ENCODE results near the gene MACROD2.

MACROD2 gene

DNA sequence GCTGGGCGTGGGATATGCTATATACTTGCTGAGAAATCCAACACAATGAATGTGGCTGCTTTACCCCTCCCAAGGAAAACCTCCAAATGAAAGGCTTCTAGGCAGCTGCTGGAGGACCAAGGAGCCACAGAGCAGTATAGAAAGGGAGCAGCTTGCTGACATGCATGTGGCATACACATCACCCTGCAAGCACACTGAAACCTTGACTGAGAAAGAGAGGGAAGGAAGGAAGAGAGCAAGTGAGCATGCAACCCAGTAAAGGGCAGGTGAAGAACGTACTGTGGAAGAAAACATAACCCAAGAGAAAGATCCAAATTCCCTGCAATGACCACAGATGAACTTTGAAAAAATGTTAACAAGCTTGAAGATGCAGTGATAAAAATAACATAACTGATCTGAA is 2034.9 kb downstream of the MACROD2 start:
- Histone ChIP-seq H3K4me1 (ENCODE audit: control insufficient read depth in 1 of 2, insufficient read depth in 2 of 2, low read length in 2 of 2) (no peaks in the 10 kb centered on the region), H3K36me3 (ENCODE audit: control insufficient read depth in 1 of 2, insufficient read depth in 2 of 2, low read length in 2 of 2) (no peaks in the 10 kb centered on the region), H3K9me3 (ENCODE audit: control insufficient read depth in 1 of 2, low read length in 2 of 2) (no peaks in the 10 kb centered on the region), H3K27me3 (ENCODE audit: low read depth, low read length) (no peaks in the 10 kb centered on the region), H3K4me3 (ENCODE audit: low read depth in 1 of 2, low read length in 2 of 2) (no peak overlapping the region), H3K27ac (ENCODE audit: low read length) (no peak overlapping the region)

- Histone ChIP-seq H3K4me1 (ENCODE audit: control insufficient read depth in 1 of 2, insufficient read depth in 2 of 2, low read length in 2 of 2) (no peaks in the 10 kb centered on the region), H3K4me3 (ENCODE audit: low read depth in 1 of 2, low read length in 2 of 2) (no peak overlapping the region), H3K27me3 (ENCODE audit: low read depth, low read length) (no peaks in the 10 kb centered on the region), H3K9me3 (ENCODE audit: control insufficient read depth in 1 of 2, low read length in 2 of 2) (no peaks in the 10 kb centered on the region), H3K36me3 (ENCODE audit: control insufficient read depth in 1 of 2, insufficient read depth in 2 of 2, low read length in 2 of 2) (no peaks in the 10 kb centered on the region), H3K27ac (ENCODE audit: low read length) (no peak overlapping the region)
These were observed 2040.3 kb downstream of the MACROD2 start for GRCh38 chr20:16035576-16035975.

- Histone ChIP-seq H3K4me1 (ENCODE audit: control insufficient read depth in 1 of 2, insufficient read depth in 2 of 2, low read length in 2 of 2) (no peaks in the 10 kb centered on the region), H3K36me3 (ENCODE audit: control insufficient read depth in 1 of 2, insufficient read depth in 2 of 2, low read length in 2 of 2) (no peaks in the 10 kb centered on the region), H3K27me3 (ENCODE audit: low read depth, low read length) (no peaks in the 10 kb centered on the region), H3K9me3 (ENCODE audit: control insufficient read depth in 1 of 2, low read length in 2 of 2) (no peaks in the 10 kb centered on the region), H3K4me3 (ENCODE audit: low read depth in 1 of 2, low read length in 2 of 2) (no peak overlapping the region), H3K27ac (ENCODE audit: low read length) (no peak overlapping the region)
These were observed 2041.0 kb downstream of the MACROD2 start for GRCh38 chr20:16036331-16036730.

- H3K27ac ChIP-seq (ENCODE audit: low read length) = no peak overlapping the region
- no peaks in the 10 kb centered on the region for H3K27me3 ChIP-seq (ENCODE audit: low read depth, low read length)
- no peak overlapping the region for H3K4me3 ChIP-seq (ENCODE audit: low read depth in 1 of 2, low read length in 2 of 2)
- no peaks in the 10 kb centered on the region for H3K36me3 ChIP-seq (ENCODE audit: control insufficient read depth in 1 of 2, insufficient read depth in 2 of 2, low read length in 2 of 2)
- H3K9me3 ChIP-seq (ENCODE audit: control insufficient read depth in 1 of 2, low read length in 2 of 2) = no peaks in the 10 kb centered on the region
- no peaks in the 10 kb centered on the region for H3K4me1 ChIP-seq (ENCODE audit: control insufficient read depth in 1 of 2, insufficient read depth in 2 of 2, low read length in 2 of 2)
These were observed 2045.4 kb downstream of the MACROD2 start for GRCh38 chr20:16040742-16041141.

GRCh38 chr20:16042731-16043130 is 2047.4 kb downstream of the MACROD2 start:
- H3K4me1 ChIP-seq (ENCODE audit: control insufficient read depth in 1 of 2, insufficient read depth in 2 of 2, low read length in 2 of 2) = no peaks in the 10 kb centered on the region
- no peak overlapping the region for H3K4me3 ChIP-seq (ENCODE audit: low read depth in 1 of 2, low read length in 2 of 2)
- no peaks in the 10 kb centered on the region for H3K9me3 ChIP-seq (ENCODE audit: control insufficient read depth in 1 of 2, low read length in 2 of 2)
- no peak overlapping the region for H3K27ac ChIP-seq (ENCODE audit: low read length)
- no peaks in the 10 kb centered on the region for H3K27me3 ChIP-seq (ENCODE audit: low read depth, low read length)
- no peaks in the 10 kb centered on the region for H3K36me3 ChIP-seq (ENCODE audit: control insufficient read depth in 1 of 2, insufficient read depth in 2 of 2, low read length in 2 of 2)

- Histone ChIP-seq H3K27me3 (ENCODE audit: low read depth, low read length) (no peaks in the 10 kb centered on the region), H3K4me3 (ENCODE audit: low read depth in 1 of 2, low read length in 2 of 2) (no peak overlapping the region), H3K9me3 (ENCODE audit: control insufficient read depth in 1 of 2, low read length in 2 of 2) (no peaks in the 10 kb centered on the region), H3K4me1 (ENCODE audit: control insufficient read depth in 1 of 2, insufficient read depth in 2 of 2, low read length in 2 of 2) (no peaks in the 10 kb centered on the region), H3K36me3 (ENCODE audit: control insufficient read depth in 1 of 2, insufficient read depth in 2 of 2, low read length in 2 of 2) (no peaks in the 10 kb centered on the region), H3K27ac (ENCODE audit: low read length) (no peak overlapping the region)
These were observed 2048.6 kb downstream of the MACROD2 start for GRCh38 chr20:16043931-16044330.

GRCh38 chr20:16048876-16049275 is 2053.6 kb downstream of the MACROD2 start:
- no peaks in the 10 kb centered on the region for H3K27me3 ChIP-seq (ENCODE audit: low read depth, low read length)
- no peaks in the 10 kb centered on the region for H3K9me3 ChIP-seq (ENCODE audit: control insufficient read depth in 1 of 2, low read length in 2 of 2)

GRCh38 chr20:16049529-16050093 is 2054.3 kb downstream of the MACROD2 start:
- Histone ChIP-seq H3K4me1 (ENCODE audit: control insufficient read depth in 1 of 2, insufficient read depth in 2 of 2, low read length in 2 of 2) (peaks cover 0 to 5% of the 10 kb centered on the region in 2 donors), H3K36me3 (ENCODE audit: control insufficient read depth in 1 of 2, insufficient read depth in 2 of 2, low read length in 2 of 2) (no peaks in the 10 kb centered on the region), H3K27me3 (ENCODE audit: low read depth, low read length) (no peaks in the 10 kb centered on the region), H3K27ac (ENCODE audit: low read length) (no peak overlapping the region), H3K9me3 (ENCODE audit: control insufficient read depth in 1 of 2, low read length in 2 of 2) (no peaks in the 10 kb centered on the region), H3K4me3 (ENCODE audit: low read depth in 1 of 2, low read length in 2 of 2) (no peak overlapping the region)

More at GRCh38 chr20:16048876-16049275, 2053.6 kb downstream of the MACROD2 start:
- no peaks in the 10 kb centered on the region for H3K36me3 ChIP-seq (ENCODE audit: control insufficient read depth in 1 of 2, insufficient read depth in 2 of 2, low read length in 2 of 2)
- peaks cover 0 to 5% of the 10 kb centered on the region in 2 donors for H3K4me1 ChIP-seq (ENCODE audit: control insufficient read depth in 1 of 2, insufficient read depth in 2 of 2, low read length in 2 of 2)
- H3K27ac ChIP-seq (ENCODE audit: low read length) = no peak overlapping the region
- no peak overlapping the region for H3K4me3 ChIP-seq (ENCODE audit: low read depth in 1 of 2, low read length in 2 of 2)

DNA sequence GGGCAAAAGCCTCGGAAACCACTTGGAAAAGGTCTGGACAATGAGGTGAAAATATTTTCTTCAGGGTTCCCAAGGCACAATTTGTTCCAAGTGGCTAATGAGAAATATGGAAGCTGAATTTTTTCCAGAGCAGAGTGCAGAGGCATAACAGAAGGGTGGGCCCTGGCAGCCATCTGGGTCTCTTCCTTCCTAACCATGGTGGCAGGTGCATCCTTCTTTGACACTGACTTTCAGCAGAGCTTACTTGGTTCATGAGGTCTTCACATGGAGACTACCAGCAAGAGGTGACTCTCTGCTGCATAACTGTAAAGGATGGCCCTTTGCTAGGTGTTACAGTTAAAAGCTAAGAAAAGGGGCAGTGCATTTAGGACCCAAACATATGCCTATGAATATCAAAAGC is 2055.1 kb downstream of the MACROD2 start:
- Histone ChIP-seq H3K4me1 (ENCODE audit: control insufficient read depth in 1 of 2, insufficient read depth in 2 of 2, low read length in 2 of 2) (peaks cover 0 to 5% of the 10 kb centered on the region in 2 donors), H3K4me3 (ENCODE audit: low read depth in 1 of 2, low read length in 2 of 2) (no peak overlapping the region), H3K27ac (ENCODE audit: low read length) (no peak overlapping the region), H3K9me3 (ENCODE audit: control insufficient read depth in 1 of 2, low read length in 2 of 2) (no peaks in the 10 kb centered on the region), H3K36me3 (ENCODE audit: control insufficient read depth in 1 of 2, insufficient read depth in 2 of 2, low read length in 2 of 2) (no peaks in the 10 kb centered on the region), H3K27me3 (ENCODE audit: low read depth, low read length) (no peaks in the 10 kb centered on the region)

DNA sequence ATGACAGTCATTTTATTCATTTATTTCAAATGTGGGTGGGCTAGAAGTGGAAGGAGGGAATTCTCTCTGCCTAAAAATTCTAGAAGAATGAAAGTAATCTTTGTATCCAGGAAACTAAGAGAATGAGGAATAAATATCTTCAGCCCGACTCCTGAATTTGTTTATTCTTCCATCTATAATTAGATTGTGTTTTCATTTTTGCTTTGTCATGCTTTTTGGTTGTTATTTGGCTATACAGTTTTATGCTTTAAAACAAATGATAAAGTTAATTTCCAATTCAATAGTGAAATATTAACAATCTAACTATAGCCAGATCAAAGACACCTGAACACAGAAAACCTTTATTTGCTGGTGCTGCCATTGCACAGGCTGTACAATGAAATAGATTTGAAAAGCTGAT is 2056.7 kb downstream of the MACROD2 start:
- Histone ChIP-seq H3K36me3 (ENCODE audit: control insufficient read depth in 1 of 2, insufficient read depth in 2 of 2, low read length in 2 of 2) (no peaks in the 10 kb centered on the region), H3K27me3 (ENCODE audit: low read depth, low read length) (no peaks in the 10 kb centered on the region), H3K9me3 (ENCODE audit: control insufficient read depth in 1 of 2, low read length in 2 of 2) (no peaks in the 10 kb centered on the region), H3K4me1 (ENCODE audit: control insufficient read depth in 1 of 2, insufficient read depth in 2 of 2, low read length in 2 of 2) (peaks cover 0 to 5% of the 10 kb centered on the region in 2 donors), H3K4me3 (ENCODE audit: low read depth in 1 of 2, low read length in 2 of 2) (no peak overlapping the region), H3K27ac (ENCODE audit: low read length) (no peak overlapping the region)

DNA sequence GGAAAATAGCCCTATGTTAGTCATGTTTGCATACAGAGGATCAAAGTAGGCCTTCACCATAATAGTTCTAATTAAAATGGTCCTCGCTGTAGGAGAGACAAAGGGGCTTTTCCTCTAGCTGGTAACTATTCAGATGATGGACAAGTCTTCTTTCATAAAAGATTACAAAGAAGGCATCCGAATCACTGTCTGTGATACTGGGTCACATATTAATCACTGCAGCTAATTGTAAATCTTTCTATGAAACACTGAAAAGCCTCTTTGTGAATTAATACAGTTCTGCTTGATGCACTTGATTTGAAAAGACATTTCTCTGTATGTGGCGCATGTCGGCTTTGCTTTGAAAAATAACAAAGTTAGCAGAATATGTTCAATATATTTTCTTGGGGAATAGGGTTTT is 2057.1 kb downstream of the MACROD2 start:
- no peaks in the 10 kb centered on the region for H3K27me3 ChIP-seq (ENCODE audit: low read depth, low read length)

GRCh38 chr20:16054985-16055384 is 2059.7 kb downstream of the MACROD2 start:
- H3K4me1 ChIP-seq (ENCODE audit: control insufficient read depth in 1 of 2, insufficient read depth in 2 of 2, low read length in 2 of 2) = peaks cover 0 to 5% of the 10 kb centered on the region in 2 donors
- no peaks in the 10 kb centered on the region for H3K36me3 ChIP-seq (ENCODE audit: control insufficient read depth in 1 of 2, insufficient read depth in 2 of 2, low read length in 2 of 2)
- no peaks in the 10 kb centered on the region for H3K9me3 ChIP-seq (ENCODE audit: control insufficient read depth in 1 of 2, low read length in 2 of 2)
- no peak overlapping the region for H3K4me3 ChIP-seq (ENCODE audit: low read depth in 1 of 2, low read length in 2 of 2)
- H3K27ac ChIP-seq (ENCODE audit: low read length) = no peak overlapping the region
- H3K27me3 ChIP-seq (ENCODE audit: low read depth, low read length) = no peaks in the 10 kb centered on the region

More for the DNA sequence above, 2057.1 kb downstream of the MACROD2 start:
- H3K9me3 ChIP-seq (ENCODE audit: control insufficient read depth in 1 of 2, low read length in 2 of 2) = no peaks in the 10 kb centered on the region
- H3K36me3 ChIP-seq (ENCODE audit: control insufficient read depth in 1 of 2, insufficient read depth in 2 of 2, low read length in 2 of 2) = no peaks in the 10 kb centered on the region
- no peak overlapping the region for H3K4me3 ChIP-seq (ENCODE audit: low read depth in 1 of 2, low read length in 2 of 2)
- H3K4me1 ChIP-seq (ENCODE audit: control insufficient read depth in 1 of 2, insufficient read depth in 2 of 2, low read length in 2 of 2) = peaks cover 0 to 5% of the 10 kb centered on the region in 2 donors
- no peak overlapping the region for H3K27ac ChIP-seq (ENCODE audit: low read length)

Data from muscle layer of duodenum (tissue), 2 donors.